ENCODE data around the gene PLXNA3. TPM values are rescaled to one million over a fixed set of nuclear protein-coding genes. Genes with fewer than 3 reads are reported as not detected.

PLXNA3 gene
- total RNA-seq, 1 experiment from 2014 or later = 89.3 TPM

DNA sequence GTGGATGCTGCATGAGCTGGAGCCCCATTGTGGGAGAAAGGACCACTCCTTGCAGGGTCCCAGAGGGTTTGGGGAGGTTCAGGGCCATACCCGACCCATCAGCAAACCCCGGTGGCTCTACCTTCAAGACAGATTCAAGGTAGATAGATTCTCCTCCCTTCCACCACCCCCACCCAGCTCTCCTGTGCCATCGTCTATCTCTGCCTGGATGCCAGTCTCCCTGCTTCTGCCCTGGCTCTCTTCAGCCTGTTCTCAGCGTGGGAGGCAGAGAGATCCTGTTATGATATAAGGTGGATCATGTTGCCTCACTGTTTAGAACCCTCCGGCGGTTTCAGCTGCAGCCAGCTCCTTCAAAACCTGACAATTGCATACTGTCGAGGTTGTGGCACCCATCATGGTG is 15.6 kb downstream of the PLXNA3 start:
- no peak overlapping the region for H3K4me2 ChIP-seq (ENCODE audit: low read length)
- no peaks in the 10 kb centered on the region for H3K79me2 ChIP-seq (ENCODE audit: insufficient read depth, low read length)
- ATAC-seq = no peak
- no TSS peak for BruUV-seq (replicated peaks)
- no peak overlapping the region for H3K4me3 ChIP-seq (replicated peaks in 1 of 2; ENCODE audit: low read depth in 1 of 2, low read length in 2 of 2)
- ChIA-PET POLR2A (no interaction called here), CTCF (no interaction called here), RAD21 (ENCODE audit: low non-redundant PET in 1 of 2, low total read pairs in 2 of 2, uncharacterized antibody in 2 of 2, unreplicated experiment in 2 of 2) (no interaction called here)
- H3K9ac ChIP-seq (ENCODE audit: low read length) = no peak overlapping the region
- no peaks in the 10 kb centered on the region for H3K4me1 ChIP-seq (ENCODE audit: control insufficient read depth in 1 of 2, insufficient read depth in 2 of 2, low read length in 2 of 2)
- no peaks in the 10 kb centered on the region for H3K9me3 ChIP-seq (ENCODE audit: control insufficient read depth in 1 of 2, insufficient read depth in 1 of 2, low read depth in 1 of 2, low read length in 2 of 2)
- H3K27ac ChIP-seq (ENCODE audit: low read depth, low read length) = no peak overlapping the region
- H3K9me2 ChIP-seq (ENCODE audit: insufficient read depth) = no peaks in the 10 kb centered on the region
- no peak overlapping the region for H2AFZ ChIP-seq (ENCODE audit: low read depth, low read length, poor library complexity, severe bottlenecking)
- intact Hi-C loops (cut with micrococcal nuclease) = no loop called here
- no peaks in the 10 kb centered on the region for H3K27me3 ChIP-seq (ENCODE audit: insufficient read depth, low read length)
- DNase-seq (ENCODE audit: low read depth, low spot score) = no peak
- no peaks in the 10 kb centered on the region for H4K20me1 ChIP-seq (ENCODE audit: insufficient read depth)
- no peak for TF ChIP-seq ZNF274 (IDR thresholded peaks at IDR 0.05; ENCODE audit: low read depth, low read length)
- TF ChIP-seq, protein P1, sequence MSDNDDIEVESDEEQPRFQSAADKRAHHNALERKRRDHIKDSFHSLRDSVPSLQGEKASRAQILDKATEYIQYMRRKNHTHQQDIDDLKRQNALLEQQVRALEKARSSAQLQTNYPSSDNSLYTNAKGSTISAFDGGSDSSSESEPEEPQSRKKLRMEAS (IDR thresholded peaks at IDR 0.05) = no peak
- TF ChIP-seq FOSL1 (IDR thresholded peaks at IDR 0.05; ENCODE audit: low read depth) = no peak
- TF ChIP-seq, protein P2, sequence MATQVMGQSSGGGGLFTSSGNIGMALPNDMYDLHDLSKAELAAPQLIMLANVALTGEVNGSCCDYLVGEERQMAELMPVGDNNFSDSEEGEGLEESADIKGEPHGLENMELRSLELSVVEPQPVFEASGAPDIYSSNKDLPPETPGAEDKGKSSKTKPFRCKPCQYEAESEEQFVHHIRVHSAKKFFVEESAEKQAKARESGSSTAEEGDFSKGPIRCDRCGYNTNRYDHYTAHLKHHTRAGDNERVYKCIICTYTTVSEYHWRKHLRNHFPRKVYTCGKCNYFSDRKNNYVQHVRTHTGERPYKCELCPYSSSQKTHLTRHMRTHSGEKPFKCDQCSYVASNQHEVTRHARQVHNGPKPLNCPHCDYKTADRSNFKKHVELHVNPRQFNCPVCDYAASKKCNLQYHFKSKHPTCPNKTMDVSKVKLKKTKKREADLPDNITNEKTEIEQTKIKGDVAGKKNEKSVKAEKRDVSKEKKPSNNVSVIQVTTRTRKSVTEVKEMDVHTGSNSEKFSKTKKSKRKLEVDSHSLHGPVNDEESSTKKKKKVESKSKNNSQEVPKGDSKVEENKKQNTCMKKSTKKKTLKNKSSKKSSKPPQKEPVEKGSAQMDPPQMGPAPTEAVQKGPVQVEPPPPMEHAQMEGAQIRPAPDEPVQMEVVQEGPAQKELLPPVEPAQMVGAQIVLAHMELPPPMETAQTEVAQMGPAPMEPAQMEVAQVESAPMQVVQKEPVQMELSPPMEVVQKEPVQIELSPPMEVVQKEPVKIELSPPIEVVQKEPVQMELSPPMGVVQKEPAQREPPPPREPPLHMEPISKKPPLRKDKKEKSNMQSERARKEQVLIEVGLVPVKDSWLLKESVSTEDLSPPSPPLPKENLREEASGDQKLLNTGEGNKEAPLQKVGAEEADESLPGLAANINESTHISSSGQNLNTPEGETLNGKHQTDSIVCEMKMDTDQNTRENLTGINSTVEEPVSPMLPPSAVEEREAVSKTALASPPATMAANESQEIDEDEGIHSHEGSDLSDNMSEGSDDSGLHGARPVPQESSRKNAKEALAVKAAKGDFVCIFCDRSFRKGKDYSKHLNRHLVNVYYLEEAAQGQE (IDR thresholded peaks at IDR 0.05; ENCODE audit: low read depth) = no peak
- no peak for TF ChIP-seq TCF7L2 (IDR thresholded peaks at IDR 0.05; ENCODE audit: borderline replicate concordance, extremely low read depth, insufficient read depth, insufficient read length)
- no peak for TF ChIP-seq CTCF (IDR thresholded peaks at IDR 0.05 in 2 of 3, conservative IDR thresholded peaks at IDR 0.05 in 1 of 3; ENCODE audit: borderline replicate concordance in 1 of 3, insufficient read depth in 1 of 3, low read depth in 2 of 3, low read length in 2 of 3)
- TF ChIP-seq SP1 (IDR thresholded peaks at IDR 0.05; ENCODE audit: low read depth) = no peak
- no peak for TF ChIP-seq JUND (IDR thresholded peaks at IDR 0.05)
- TF ChIP-seq SRF (IDR thresholded peaks at IDR 0.05; ENCODE audit: low read depth) = no peak
- TF ChIP-seq RAD21 (IDR thresholded peaks at IDR 0.05; ENCODE audit: low read depth) = no peak
- TF ChIP-seq, protein P3, sequence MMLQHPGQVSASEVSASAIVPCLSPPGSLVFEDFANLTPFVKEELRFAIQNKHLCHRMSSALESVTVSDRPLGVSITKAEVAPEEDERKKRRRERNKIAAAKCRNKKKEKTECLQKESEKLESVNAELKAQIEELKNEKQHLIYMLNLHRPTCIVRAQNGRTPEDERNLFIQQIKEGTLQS (IDR thresholded peaks at IDR 0.05) = no peak
- no peak for TF ChIP-seq POLR2AphosphoS5 (IDR thresholded peaks at IDR 0.05; ENCODE audit: low read depth, low read length)
- TF ChIP-seq EZH2phosphoT487 (IDR thresholded peaks at IDR 0.05; ENCODE audit: borderline replicate concordance) = no peak
- no peak for TF ChIP-seq CEBPB (IDR thresholded peaks at IDR 0.05; ENCODE audit: low read depth)
- no peak for TF ChIP-seq POLR2A (IDR thresholded peaks at IDR 0.05; ENCODE audit: borderline replicate concordance, extremely low read depth, insufficient read depth, insufficient read length)
- TF ChIP-seq EZH2 (IDR thresholded peaks at IDR 0.05) = no peak
- TF ChIP-seq EGR1 (IDR thresholded peaks at IDR 0.05; ENCODE audit: low read depth) = no peak
- TF ChIP-seq YY1 (IDR thresholded peaks at IDR 0.05; ENCODE audit: extremely low read depth, insufficient replicate concordance, low read depth, low read length) = no peak
- TF ChIP-seq CBX3 (IDR thresholded peaks at IDR 0.05; ENCODE audit: low read depth) = no peak
- TF ChIP-seq SIN3A (IDR thresholded peaks at IDR 0.05; ENCODE audit: low read depth) = no peak
- no peaks in the 10 kb centered on the region; a peak in 1 of 4 replicates for H3K36me3 ChIP-seq (ENCODE audit: control insufficient read depth in 1 of 2, insufficient read depth in 2 of 2, low read length in 2 of 2)
